Type B pancreatic cell (in vitro differentiated cells): ENCODE measurements around the gene SEMA5A. TPM values are rescaled to one million over a fixed set of nuclear protein-coding genes. Genes with fewer than 3 reads are reported as not detected.

Source experiments
- DNase-seq: peaks from one replicate; pipeline ENCODE4 v3.0.0; 2021; ENCODE audit warnings: mixed read lengths; ENCODE audit not compliant: unreplicated experiment; ENCODE audit errors: extremely low spot score
- H3K27ac Mint-ChIP-seq: 2 replicates; pipeline ENCODE4 v1.8.0; 2021; ENCODE audit warnings: mild to moderate bottlenecking, mixed read lengths
- H3K27me3 Mint-ChIP-seq: 2 replicates; pipeline ENCODE4 v1.8.0; 2021; ENCODE audit warnings: mixed read lengths
- H3K36me3 Mint-ChIP-seq: 2 replicates; pipeline ENCODE4 v1.8.0; 2021; ENCODE audit warnings: mixed read lengths
- H3K4me1 Mint-ChIP-seq: one replicate; pipeline ENCODE4 v1.8.0; 2021; ENCODE audit warnings: mixed read lengths; ENCODE audit not compliant: unreplicated experiment
- H3K4me3 Mint-ChIP-seq: 2 replicates; pipeline ENCODE4 v1.8.0; 2021; ENCODE audit warnings: mild to moderate bottlenecking, mixed read lengths
- H3K9me3 Mint-ChIP-seq: 2 replicates; pipeline ENCODE4 v1.8.0; 2021; ENCODE audit warnings: mixed read lengths
- CTCF ChIP-seq: fragments of 200-600 bp; sonication (generic); conservative IDR thresholded peaks from 2 replicates; pipeline ENCODE4 v1.5.0; 2021; ENCODE audit warnings: antibody characterized with exemption, mild to moderate bottlenecking
- total RNA-seq: library from RNA; stranded (reverse); gene quantifications from 2 replicates; pipeline ENCODE4 v1.2.1, GENCODE V29; 2021; ENCODE audit warnings: low replicate concordance

The SEMA5A gene
- total RNA-seq, 1 donor from 2014 or later = 92.9 TPM

- Mint-ChIP-seq H3K4me1 (peaks cover 5% of the 10 kb centered on the region), H3K9me3 (no peaks in the 10 kb centered on the region), H3K4me3 (no peak overlapping the region), H3K27ac (no peak overlapping the region), H3K36me3 (peaks cover 36% of the 10 kb centered on the region), H3K27me3 (no peaks in the 10 kb centered on the region)
- TF ChIP-seq CTCF = no peak
- no peak for DNase-seq
These were observed 347.5 kb downstream of the SEMA5A start for GRCh38 chr5:9198394-9198793.

- Mint-ChIP-seq H3K4me3 (no peak overlapping the region), H3K27me3 (no peaks in the 10 kb centered on the region), H3K27ac (no peak overlapping the region), H3K9me3 (no peaks in the 10 kb centered on the region), H3K36me3 (peaks cover 37% of the 10 kb centered on the region), H3K4me1 (peaks cover 5% of the 10 kb centered on the region)
- TF ChIP-seq CTCF = no peak
- no peak for DNase-seq
These were observed 348.0 kb downstream of the SEMA5A start for GRCh38 chr5:9197881-9198260.

- H3K36me3 Mint-ChIP-seq = peaks cover 33% of the 10 kb centered on the region
- TF ChIP-seq CTCF = no peak
- no peaks in the 10 kb centered on the region for H3K27me3 Mint-ChIP-seq
- H3K9me3 Mint-ChIP-seq = no peaks in the 10 kb centered on the region
- no peak for DNase-seq
- H3K4me1 Mint-ChIP-seq = peaks cover 5% of the 10 kb centered on the region
- no peak overlapping the region for H3K4me3 Mint-ChIP-seq
- H3K27ac Mint-ChIP-seq = no peak overlapping the region
These were observed 349.3 kb downstream of the SEMA5A start for GRCh38 chr5:9196403-9197227.

GRCh38 chr5:9194509-9194908 lies 351.4 kb downstream of the SEMA5A start:
- Mint-ChIP-seq H3K4me1 (peaks cover 5% of the 10 kb centered on the region), H3K9me3 (no peaks in the 10 kb centered on the region), H3K4me3 (no peak overlapping the region), H3K36me3 (peaks cover 40% of the 10 kb centered on the region), H3K27ac (no peak overlapping the region), H3K27me3 (no peaks in the 10 kb centered on the region)
- DNase-seq = no peak
- no peak for TF ChIP-seq CTCF

GRCh38 chr5:9192266-9192665 lies 353.6 kb downstream of the SEMA5A start:
- no peak for TF ChIP-seq CTCF
- Mint-ChIP-seq H3K9me3 (no peaks in the 10 kb centered on the region), H3K4me1 (peaks cover 8% of the 10 kb centered on the region), H3K4me3 (no peak overlapping the region), H3K27me3 (no peaks in the 10 kb centered on the region), H3K27ac (no peak overlapping the region), H3K36me3 (peaks cover 52% of the 10 kb centered on the region)
- DNase-seq = no peak
